Activated gamma-delta T cell treated with anti-CD3 and anti-CD28 coated beads, Interleukin-2, amount 50 U/mL, for 16 hours (primary cell): ENCODE measurements around the gene TSN.
"Not testable (repeated sequence)": the region's sequence is repeated elsewhere in the genome, so short reads cannot be mapped to it uniquely, and the experiment has no call there.

Experiments used
- DNase-seq: peaks from one replicate; pipeline ENCODE4 v3.0.0-alpha.2; 2020; ENCODE audit warnings: low read depth

TSN gene

GRCh38 chr2:121801916-121802315, 46.5 kb downstream of the TSN start:
- no peak for DNase-seq

GRCh38 chr2:121803503-121803902, 48.1 kb downstream of the TSN start:
- no peak for DNase-seq

GRCh38 chr2:121804340-121804739, 48.9 kb downstream of the TSN start:
- no peak for DNase-seq

- no peak for DNase-seq
Observed at GRCh38 chr2:121804997-121805765, 49.7 kb downstream of the TSN start.

- DNase-seq: no peak
Observed at GRCh38 chr2:121805766-121806143, 50.3 kb downstream of the TSN start.

- not testable (repeated sequence) for DNase-seq
Observed at GRCh38 chr2:121807771-121808170, 52.3 kb downstream of the TSN start.

- DNase-seq: no peak
Observed at GRCh38 chr2:121809607-121810006, 54.2 kb downstream of the TSN start.

GRCh38 chr2:121810959-121811853, 55.8 kb downstream of the TSN start:
- DNase-seq: no peak

- not testable (repeated sequence) for DNase-seq
Observed at GRCh38 chr2:121813083-121813482, 57.6 kb downstream of the TSN start.

GRCh38 chr2:121815216-121815615, 59.8 kb downstream of the TSN start:
- no peak for DNase-seq

- DNase-seq: no peak
Observed at GRCh38 chr2:121816797-121817196, 61.3 kb downstream of the TSN start.

- not testable (repeated sequence) for DNase-seq
Observed at GRCh38 chr2:121817304-121817703, 61.9 kb downstream of the TSN start.
